SU-DHL-6 (cell line): ENCODE data around the gene NAT16.

Experiments
- H2AFZ ChIP-seq: fragments of 200-600 bp; sonication (generic); 2 replicates; pipeline ENCODE4 v1.6.1; 2014; ENCODE audit warnings: low read depth, mild to moderate bottlenecking, moderate library complexity, mixed read lengths, antibody characterized with exemption, low read length; ENCODE audit not compliant: severe bottlenecking
- H3F3A ChIP-seq: fragments of 200-600 bp; shearing (Covaris generic); 2 replicates; pipeline ENCODE4 v1.6.0; 2016; ENCODE audit warnings: antibody characterized with exemption, mild to moderate bottlenecking; ENCODE audit not compliant: insufficient read depth
- H3K27ac ChIP-seq: fragments of 200-600 bp; sonication (generic); 2 replicates; pipeline ENCODE4 v1.5.1; 2016; ENCODE audit warnings: low read depth, mild to moderate bottlenecking, low read length, moderate library complexity, mixed read lengths
- H3K27me3 ChIP-seq: fragments of 200-600 bp; sonication (generic), shearing (Covaris generic); 2 replicates; pipeline ENCODE4 v1.6.0; 2014; ENCODE audit warnings: mild to moderate bottlenecking, low read length
- H3K36me3 ChIP-seq: fragments of 200-600 bp; sonication (generic); 2 replicates; pipeline ENCODE4 v1.6.1; 2014; ENCODE audit warnings: mild to moderate bottlenecking, low read length, mixed read lengths
- H3K4me2 ChIP-seq: fragments of 300-600, 200-600 bp; shearing (Covaris generic), sonication (generic); 2 replicates; pipeline ENCODE4 v1.6.0; 2014; ENCODE audit warnings: low read length, low read depth, mild to moderate bottlenecking; ENCODE audit not compliant: poor library complexity, severe bottlenecking
- H3K4me3 ChIP-seq: fragments of 200-600 bp; sonication (generic); 2 replicates; pipeline ENCODE4 v1.5.1; 2014; ENCODE audit warnings: antibody characterized with exemption, low read length, mild to moderate bottlenecking, mixed read lengths; ENCODE audit not compliant: insufficient read depth, poor library complexity, severe bottlenecking
- H3K79me2 ChIP-seq: fragments of 200-600 bp; sonication (generic); 2 replicates; pipeline ENCODE4 v1.6.1; 2014; ENCODE audit warnings: mild to moderate bottlenecking, low read length, moderate library complexity; ENCODE audit not compliant: insufficient read depth
- H3K9ac ChIP-seq: fragments of 200-600 bp; sonication (generic); 2 replicates; pipeline ENCODE4 v1.7.0; 2014; ENCODE audit warnings: mild to moderate bottlenecking, low read length
- H3K9me2 ChIP-seq: fragments of 200-600 bp; sonication (generic); replicated peaks from 2 replicates; pipeline ENCODE4 v1.6.1; 2014; ENCODE audit warnings: low read length; ENCODE audit not compliant: insufficient read depth
- H3K9me3 ChIP-seq: fragments of 200-600 bp; sonication (generic); 2 replicates; pipeline ENCODE4 v1.6.1; 2014; ENCODE audit warnings: low read length, mixed read lengths; ENCODE audit not compliant: insufficient read depth
- H4K20me1 ChIP-seq: fragments of 200-600 bp; sonication (generic); 2 replicates; pipeline ENCODE4 v1.6.1; 2014; ENCODE audit warnings: low read depth, mild to moderate bottlenecking, antibody characterized with exemption, low read length, moderate library complexity, mixed read lengths
- EZH2phosphoT487 ChIP-seq: fragments of 200-600 bp; sonication (generic), shearing (Covaris generic); conservative IDR thresholded peaks from 2 replicates; pipeline ENCODE4 v1.6.1; 2018; ENCODE audit warnings: mild to moderate bottlenecking, antibody characterized with exemption, low read length, moderate library complexity, mixed read lengths
- TF ChIP-seq, protein P1 (sequence below): fragments of 200-600 bp; sonication (generic); IDR thresholded peaks from one replicate; pipeline ENCODE4 v1.5.1; 2017; ENCODE audit warnings: antibody characterized with exemption, mild to moderate bottlenecking, low read length, moderate library complexity; ENCODE audit not compliant: insufficient read depth, poor library complexity, severe bottlenecking

NAT16 gene

GRCh38 chr7:101177644-101178043, 2.4 kb downstream of the NAT16 start:
- no peak overlapping the region for H3K4me3 ChIP-seq
- no peaks in the 10 kb centered on the region for H3K79me2 ChIP-seq
- TF ChIP-seq EZH2phosphoT487: no peak
- TF ChIP-seq, protein P1, sequence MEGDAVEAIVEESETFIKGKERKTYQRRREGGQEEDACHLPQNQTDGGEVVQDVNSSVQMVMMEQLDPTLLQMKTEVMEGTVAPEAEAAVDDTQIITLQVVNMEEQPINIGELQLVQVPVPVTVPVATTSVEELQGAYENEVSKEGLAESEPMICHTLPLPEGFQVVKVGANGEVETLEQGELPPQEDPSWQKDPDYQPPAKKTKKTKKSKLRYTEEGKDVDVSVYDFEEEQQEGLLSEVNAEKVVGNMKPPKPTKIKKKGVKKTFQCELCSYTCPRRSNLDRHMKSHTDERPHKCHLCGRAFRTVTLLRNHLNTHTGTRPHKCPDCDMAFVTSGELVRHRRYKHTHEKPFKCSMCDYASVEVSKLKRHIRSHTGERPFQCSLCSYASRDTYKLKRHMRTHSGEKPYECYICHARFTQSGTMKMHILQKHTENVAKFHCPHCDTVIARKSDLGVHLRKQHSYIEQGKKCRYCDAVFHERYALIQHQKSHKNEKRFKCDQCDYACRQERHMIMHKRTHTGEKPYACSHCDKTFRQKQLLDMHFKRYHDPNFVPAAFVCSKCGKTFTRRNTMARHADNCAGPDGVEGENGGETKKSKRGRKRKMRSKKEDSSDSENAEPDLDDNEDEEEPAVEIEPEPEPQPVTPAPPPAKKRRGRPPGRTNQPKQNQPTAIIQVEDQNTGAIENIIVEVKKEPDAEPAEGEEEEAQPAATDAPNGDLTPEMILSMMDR: no peak
- no peaks in the 10 kb centered on the region for H3K9me2 ChIP-seq
- H2AFZ ChIP-seq: no peak overlapping the region
- H3K4me2 ChIP-seq: no peak overlapping the region
- no peaks in the 10 kb centered on the region for H3K27me3 ChIP-seq
- no peaks in the 10 kb centered on the region for H3K36me3 ChIP-seq
- no peaks in the 10 kb centered on the region for H3K9me3 ChIP-seq
- no peak overlapping the region for H3K27ac ChIP-seq
- no peaks in the 10 kb centered on the region for H4K20me1 ChIP-seq
- H3K9ac ChIP-seq: no peak overlapping the region
- H3F3A ChIP-seq: no peaks in the 10 kb centered on the region

- Histone ChIP-seq H3K9me2 (no peaks in the 10 kb centered on the region), H3K9me3 (no peaks in the 10 kb centered on the region), H3K27ac (no peak overlapping the region), H3K4me3 (no peak overlapping the region), H2AFZ (no peak overlapping the region), H3K4me2 (no peak overlapping the region), H4K20me1 (no peaks in the 10 kb centered on the region), H3K36me3 (no peaks in the 10 kb centered on the region), H3F3A (no peaks in the 10 kb centered on the region), H3K27me3 (no peaks in the 10 kb centered on the region), H3K9ac (no peak overlapping the region), H3K79me2 (no peaks in the 10 kb centered on the region)
- TF ChIP-seq, protein P1: no peak
- no peak for TF ChIP-seq EZH2phosphoT487
Observed at GRCh38 chr7:101175664-101176063, 4.4 kb downstream of the NAT16 start.

DNA sequence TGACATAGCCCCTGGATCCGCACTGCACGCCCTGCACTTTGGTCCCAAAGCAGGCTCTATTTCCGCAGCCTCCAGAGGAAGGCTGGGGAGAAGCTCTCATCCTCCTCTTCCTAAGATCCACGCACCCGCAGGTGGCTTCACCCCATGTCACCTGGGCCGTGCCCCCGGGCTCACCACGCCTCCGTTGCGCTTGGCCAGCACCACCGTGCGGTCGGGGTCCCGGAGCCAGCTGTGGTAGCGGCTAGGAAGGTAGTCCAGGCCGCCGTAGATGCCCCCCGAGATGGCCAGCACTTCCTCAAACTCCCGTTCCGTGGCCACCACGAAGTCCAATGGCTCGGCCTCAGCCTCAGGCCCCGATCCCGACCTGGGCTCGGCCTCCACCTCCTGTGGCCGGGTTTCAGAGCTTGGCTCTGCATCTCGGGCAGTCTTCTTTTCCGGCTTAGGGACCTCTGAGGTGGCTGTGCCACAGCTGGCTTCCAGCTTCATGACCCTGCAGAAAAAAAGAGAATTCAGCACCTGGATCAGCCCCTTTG, 5.7 kb downstream of the NAT16 start:
- Histone ChIP-seq H3K36me3 (no peaks in the 10 kb centered on the region), H3K27ac (no peak overlapping the region), H2AFZ (no peak overlapping the region), H3K4me2 (no peak overlapping the region), H3K9me3 (no peaks in the 10 kb centered on the region), H3K9ac (no peak overlapping the region), H4K20me1 (no peaks in the 10 kb centered on the region), H3K79me2 (no peaks in the 10 kb centered on the region), H3F3A (no peaks in the 10 kb centered on the region), H3K4me3 (no peak overlapping the region), H3K27me3 (no peaks in the 10 kb centered on the region), H3K9me2 (no peaks in the 10 kb centered on the region)
- TF ChIP-seq EZH2phosphoT487: no peak
- TF ChIP-seq, protein P1: no peak
